GM21786 (cell line): Measurements from ENCODE around the gene TMPRSS12.
"Not testable (repeated sequence)": the region's sequence is repeated elsewhere in the genome, so short reads cannot be mapped to it uniquely, and the experiment has no call there.

ENCODE experiments used
- ATAC-seq: cut with Tn5 transposase; IDR thresholded peaks from one replicate; pipeline ENCODE4 v1.9.1; 2021; ENCODE audit not compliant: unreplicated experiment

TMPRSS12 gene, protein sequence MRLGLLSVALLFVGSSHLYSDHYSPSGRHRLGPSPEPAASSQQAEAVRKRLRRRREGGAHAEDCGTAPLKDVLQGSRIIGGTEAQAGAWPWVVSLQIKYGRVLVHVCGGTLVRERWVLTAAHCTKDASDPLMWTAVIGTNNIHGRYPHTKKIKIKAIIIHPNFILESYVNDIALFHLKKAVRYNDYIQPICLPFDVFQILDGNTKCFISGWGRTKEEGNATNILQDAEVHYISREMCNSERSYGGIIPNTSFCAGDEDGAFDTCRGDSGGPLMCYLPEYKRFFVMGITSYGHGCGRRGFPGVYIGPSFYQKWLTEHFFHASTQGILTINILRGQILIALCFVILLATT

DNA sequence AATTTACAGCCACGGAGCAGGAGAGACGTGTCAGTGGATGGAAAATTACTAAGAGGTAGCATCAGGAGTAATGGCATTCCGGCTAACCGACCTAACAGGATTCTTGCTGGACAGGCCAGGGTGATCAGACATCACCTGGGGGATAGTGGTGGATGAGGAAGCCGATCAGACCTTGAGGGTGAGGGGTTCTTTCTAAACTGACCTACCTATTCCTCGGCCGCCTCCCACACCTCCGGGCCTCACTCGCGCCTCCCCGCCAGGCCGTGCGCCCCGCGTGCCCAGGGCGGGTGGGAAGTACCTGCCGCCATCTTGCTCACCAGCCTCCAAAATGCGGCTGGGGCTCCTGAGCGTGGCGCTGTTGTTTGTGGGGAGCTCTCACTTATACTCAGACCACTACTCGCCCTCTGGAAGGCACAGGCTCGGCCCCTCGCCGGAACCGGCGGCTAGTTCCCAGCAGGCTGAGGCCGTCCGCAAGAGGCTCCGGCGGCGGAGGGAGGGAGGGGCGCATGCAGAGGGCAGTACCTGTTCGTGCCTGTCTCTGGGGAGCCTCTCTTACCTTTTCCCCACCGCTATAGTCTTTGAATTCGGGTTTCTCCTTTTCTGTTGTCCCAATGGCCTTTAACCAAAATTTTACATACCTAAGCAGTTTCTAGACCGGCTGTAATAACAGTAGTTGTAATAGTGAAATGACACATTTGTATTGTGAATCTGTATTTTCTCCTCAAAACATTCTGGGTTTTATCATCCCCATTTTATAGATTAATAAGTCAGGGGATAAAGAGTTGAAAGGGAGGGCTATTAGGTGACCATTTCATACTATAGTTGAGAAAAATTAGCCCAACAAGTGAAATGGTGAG is at the start of gene TMPRSS12:
Gene TMPRSS12, plus strand, starts transcription at position 290 of the 857 bp plus-strand sequence. Its CDS starts 39 bp downstream, at position 329.
- ATAC-seq = no peak

DNA sequence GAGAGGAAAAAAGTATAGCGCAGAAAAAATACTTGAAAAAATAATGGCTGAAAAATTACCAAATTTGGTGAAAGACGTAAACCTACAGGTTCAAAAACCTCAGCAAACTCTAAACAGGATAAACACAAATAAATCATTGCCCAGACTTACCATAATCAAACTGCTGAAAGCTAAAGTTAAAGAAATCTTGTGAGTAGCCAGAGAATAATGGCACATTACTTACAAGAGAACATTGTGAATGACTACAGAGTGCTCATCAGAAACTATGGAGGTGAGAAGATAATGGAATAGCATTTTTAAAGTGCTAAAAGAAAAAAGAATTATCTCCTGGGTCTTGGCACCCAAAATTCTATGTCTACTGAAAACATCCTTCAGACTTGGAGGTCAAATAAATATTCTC is 42.8 kb upstream of the TMPRSS12 start:
- ATAC-seq = no peak

DNA sequence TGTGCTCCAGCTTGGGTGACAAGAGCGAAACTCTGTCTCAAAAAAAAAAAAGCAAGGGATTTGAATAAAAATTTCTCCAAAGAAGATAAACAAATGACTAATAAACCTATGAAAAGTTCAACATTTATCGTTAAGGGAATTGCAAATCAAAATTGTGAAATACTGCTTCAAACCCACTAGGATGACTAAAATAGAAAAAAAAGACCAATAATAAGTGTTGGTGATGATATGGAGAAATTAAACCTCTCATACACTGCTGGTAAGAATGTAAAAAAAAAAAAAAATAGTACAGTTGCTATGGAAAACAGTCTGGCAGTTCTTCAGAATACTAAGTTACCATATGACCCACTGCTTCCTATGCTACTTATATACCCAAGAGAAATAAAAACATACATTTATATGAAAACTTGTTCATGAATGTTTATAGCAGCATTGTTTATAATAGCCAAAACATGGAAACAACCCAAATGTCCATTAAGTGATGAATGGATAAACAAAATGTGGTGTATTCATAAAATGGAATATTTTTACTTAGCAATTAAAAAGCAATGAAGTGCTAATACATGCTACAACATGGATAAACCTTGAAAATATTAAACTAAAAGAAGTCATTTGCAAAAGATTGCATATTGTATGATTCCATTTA is 39.4 kb upstream of the TMPRSS12 start:
- ATAC-seq = no peak

DNA sequence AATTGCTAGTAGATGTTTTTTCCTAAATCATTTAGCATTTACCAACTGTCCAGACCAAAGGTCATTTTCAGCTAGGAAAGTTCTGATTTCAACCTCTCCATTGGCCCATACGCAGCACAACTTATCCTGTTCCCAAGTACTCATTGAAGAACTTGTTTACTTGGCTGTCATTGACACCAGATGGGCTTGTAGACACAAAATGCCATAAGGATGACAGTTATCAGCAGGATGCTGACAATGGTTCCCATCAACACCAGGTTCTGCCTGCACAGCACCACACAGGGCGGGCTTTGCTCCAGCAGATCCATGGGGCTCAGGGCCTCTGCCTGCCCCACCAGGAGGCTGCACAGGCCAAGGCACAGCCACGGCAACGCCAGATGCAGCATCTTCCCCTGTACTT is 36.5 kb upstream of the TMPRSS12 start:
- no peak for ATAC-seq

DNA sequence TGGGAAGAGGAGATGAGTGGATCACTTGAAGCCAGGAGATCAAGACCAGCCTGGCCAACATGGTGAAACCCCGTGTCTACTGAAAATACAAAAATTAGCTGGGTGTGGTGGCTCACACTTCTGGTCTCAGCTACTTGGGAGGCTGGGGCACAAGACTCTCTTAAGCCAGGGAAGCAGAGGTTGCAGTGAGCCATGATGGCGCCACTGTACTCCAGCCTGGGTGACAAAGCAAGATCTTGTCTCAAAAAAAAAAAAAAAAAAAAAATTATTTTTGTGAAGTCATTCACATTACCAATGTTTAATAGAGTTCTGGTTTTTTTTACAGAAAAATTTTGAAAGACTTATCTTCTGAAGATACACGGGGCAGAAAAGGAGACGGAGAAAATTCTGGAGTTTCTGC is 33.6 kb upstream of the TMPRSS12 start:
- ATAC-seq = not testable (repeated sequence)

DNA sequence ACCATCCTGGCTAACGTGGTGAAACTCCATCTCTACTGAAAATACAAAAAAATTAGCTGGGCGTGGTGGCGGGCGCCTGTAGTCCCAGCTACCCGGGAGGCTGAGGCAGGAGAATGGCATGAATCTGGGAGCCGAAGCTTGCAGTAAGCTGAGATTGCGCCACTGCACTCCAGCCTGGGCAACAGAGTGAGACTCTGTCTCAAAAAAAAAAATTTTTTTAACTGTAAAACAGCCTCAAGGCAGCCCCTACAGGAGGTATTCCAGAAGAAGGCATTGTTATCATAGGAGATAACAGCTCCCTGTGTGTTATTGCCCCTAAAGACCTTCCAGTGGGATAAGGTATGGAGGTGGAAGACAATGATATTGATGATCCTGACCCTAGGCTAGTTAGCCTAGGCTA is 27.8 kb upstream of the TMPRSS12 start:
- not testable (repeated sequence) for ATAC-seq

DNA sequence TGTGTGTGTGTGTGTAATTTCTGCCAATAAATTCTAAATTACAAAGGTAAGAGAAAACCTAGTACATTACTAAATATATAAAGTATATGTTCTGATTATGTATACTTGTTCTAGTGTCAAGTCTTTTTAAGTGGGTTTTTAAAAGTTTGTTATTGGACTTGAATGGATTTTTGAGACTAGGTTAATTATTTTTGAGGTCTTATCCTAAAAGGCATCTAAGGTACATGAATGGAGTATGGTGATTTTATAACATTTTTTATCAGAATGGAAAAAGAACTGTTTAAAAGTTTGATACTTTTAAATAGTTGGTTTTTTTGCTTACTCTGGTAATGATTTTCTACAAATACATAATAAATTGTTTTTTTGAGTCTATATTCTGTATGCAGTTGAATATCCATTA is 22.5 kb upstream of the TMPRSS12 start:
- no peak for ATAC-seq

DNA sequence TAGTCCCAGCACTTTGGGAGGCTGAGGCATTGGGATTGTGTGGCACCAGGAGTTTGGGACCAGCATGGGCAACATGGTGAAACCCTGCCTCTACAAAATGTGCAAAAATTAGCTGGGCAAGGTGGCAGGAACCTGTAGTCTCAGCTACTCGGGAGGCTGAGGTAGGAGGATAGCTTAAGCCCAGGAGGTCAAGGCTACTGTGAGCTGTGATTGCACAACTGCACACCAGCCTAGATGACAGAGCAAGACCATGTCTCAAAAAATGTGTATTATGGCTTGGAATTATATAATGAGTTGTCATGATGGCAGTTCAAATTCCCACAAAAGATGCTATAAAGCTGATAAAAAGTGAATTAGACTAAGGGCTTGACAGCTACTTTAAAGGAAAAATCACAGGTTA is 20.6 kb upstream of the TMPRSS12 start:
- no peak for ATAC-seq

DNA sequence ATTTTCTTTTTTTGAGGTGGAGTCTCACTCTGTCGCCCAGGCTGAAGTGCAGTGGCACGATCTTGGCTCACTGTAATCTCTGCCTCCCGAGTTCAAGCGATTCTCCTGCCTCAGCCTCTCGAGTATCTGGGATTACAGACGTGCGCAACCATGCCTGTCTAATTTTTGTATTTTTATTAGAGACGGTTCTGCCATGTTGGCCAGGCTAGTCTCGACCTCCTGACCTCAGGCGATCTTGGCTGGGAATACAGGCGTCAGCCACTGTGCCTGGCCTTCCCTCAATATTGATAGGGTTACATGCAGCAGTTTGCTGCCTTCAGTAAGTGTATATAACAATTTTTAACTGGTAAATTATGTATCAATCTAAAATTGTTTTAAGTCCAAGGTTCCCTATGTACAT is 19.0 kb upstream of the TMPRSS12 start:
- not testable (repeated sequence) for ATAC-seq

DNA sequence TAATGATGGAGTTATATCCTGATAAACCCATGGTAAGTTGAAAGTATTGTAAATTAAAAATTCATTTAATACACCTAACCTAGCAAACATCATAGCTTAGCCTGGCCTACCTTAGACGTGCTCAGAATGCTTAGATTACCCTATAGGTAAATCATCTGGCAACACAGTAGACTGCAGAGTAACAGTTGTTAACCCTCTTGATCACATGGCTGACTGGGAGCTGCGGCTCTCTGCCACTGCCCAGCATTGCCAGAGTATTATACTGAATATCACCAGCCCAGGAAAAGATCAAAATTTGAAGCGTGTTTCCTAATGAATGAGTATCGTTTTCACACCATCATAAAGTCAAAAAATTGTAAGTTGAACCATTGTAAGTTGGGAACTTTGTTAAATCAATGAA is 17.8 kb upstream of the TMPRSS12 start:
- no peak for ATAC-seq

DNA sequence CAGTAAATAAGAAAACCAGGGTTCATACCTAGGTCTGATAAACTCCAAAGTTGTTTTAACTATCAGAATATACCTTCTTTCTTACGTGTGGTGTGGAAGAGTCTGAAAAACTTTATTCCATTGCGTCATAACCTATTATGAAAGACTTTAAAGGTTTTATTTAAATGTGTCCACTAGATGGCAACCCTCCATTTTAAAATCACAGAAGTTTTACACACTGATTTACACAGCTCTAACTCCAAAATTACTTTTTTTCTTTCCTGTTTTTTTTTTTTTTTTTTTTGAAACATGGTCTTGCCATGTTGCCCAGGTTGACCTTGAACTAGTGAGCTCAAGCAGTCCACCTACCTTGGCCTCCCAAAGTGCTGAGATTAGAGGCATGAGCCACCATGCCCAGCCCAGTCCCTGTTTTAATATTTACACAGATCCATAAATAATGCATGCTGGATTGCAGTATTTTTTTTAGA is 17.3 kb upstream of the TMPRSS12 start:
- ATAC-seq = no peak

DNA sequence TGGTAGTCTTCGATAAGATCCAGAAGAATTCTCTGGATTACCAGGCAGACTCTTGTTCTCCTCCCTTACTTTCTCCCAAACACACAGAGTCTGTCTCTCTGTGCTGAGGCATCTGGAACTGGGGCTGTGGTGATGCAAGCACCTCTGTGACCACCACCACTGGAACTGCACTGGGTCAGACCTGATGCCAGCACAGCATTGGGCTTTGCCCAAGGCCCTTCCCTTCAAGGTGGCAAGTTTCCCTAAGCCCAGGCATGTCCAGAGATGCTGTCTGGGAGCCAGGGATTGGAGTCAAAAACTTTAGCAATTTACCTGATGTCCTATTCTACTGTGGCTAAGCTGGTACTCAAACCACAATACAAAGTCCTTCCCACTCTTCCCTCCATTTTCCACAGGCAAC is 14.6 kb upstream of the TMPRSS12 start:
- ATAC-seq = no peak

DNA sequence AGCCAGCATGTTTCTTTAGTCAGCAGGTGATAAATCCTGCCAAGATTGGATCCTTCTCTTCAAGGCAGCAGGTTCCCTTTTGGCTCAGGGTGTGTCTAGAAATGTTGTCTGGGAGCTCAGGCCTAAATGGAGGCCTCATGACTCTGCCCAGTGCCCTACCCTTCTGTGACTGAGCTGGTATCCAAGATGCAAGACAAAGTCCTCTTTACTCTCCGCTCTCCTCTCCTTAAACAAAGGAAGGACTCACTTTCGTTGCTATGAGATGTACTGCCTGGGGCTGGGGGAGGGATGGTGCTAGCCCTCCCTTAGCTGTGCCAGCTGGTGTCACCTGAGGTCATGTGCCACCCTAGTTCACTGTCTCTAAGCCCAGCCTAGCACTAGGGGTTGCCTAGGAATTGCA is 13.8 kb upstream of the TMPRSS12 start:
- no peak for ATAC-seq

DNA sequence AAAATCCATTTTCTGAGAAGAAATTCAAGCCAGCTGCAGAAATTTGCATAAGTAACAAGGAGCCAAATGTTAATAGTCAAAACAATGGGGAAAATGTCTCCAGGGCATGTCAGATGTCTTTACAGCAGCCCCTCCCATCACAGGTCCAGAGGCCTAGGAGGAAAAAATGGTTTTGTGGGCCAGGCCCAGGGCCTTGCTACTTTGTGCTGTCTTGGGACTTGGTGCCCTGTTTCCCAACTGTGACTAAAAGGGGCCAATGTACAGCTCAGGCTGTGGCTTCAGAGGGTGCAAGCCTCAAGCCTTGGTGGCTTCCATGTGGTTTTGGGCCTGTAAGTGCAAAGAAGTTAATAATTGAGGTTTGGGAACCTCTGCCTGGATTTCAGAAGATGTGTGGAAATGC is 8.9 kb upstream of the TMPRSS12 start:
- not testable (repeated sequence) for ATAC-seq

DNA sequence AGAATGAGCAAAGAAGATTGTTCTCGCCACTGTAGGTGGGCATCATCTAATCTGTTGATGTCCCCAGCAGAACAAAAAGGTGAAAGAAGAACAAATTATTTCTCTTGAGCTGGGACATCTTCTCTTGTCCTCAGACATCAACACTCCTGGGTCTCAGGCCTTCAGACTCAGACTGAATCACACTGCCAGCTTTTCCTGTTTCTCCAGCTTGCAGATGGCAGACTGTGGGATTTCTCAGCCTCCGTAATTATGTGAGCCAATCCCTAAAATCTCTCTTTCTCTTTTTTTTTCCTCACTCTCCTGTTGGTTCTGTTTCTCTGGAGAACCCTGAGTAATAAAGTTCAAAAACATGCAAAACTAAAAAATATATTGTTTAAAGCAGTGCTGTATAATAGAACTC is 3.7 kb upstream of the TMPRSS12 start:
- ATAC-seq = no peak

DNA sequence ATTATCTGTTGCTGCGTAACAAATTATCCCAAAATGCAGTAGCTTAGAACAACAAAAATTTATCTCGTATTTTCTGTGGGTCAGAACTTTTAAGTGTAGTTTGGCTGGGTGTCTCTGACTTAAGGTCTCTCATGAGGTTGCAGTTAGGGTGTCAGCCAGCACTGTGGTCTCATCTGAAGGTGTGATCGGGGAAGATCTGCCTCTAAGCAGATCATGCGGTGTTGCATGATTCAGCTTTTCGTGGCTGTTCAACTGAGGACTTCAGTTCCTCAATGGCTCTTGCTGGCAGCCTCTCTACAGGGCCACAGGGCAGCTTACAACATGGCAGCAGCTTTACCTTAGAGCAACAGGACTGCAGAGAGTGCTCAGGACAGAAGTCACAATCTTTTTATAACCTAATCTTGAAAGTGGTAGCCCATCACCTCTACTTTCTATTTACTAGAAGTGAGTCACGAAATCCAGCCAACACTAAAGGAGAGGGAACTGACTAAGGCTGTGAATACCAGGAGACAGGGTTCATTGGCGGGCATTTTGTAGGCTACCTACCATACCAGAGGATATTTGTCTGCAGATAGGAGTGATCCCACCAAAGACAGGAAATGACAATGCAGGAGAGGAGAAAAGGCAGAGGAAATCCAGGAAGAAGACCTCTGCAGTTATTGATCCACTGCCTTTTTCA is 1.8 kb upstream of the TMPRSS12 start:
- ATAC-seq = no peak

DNA sequence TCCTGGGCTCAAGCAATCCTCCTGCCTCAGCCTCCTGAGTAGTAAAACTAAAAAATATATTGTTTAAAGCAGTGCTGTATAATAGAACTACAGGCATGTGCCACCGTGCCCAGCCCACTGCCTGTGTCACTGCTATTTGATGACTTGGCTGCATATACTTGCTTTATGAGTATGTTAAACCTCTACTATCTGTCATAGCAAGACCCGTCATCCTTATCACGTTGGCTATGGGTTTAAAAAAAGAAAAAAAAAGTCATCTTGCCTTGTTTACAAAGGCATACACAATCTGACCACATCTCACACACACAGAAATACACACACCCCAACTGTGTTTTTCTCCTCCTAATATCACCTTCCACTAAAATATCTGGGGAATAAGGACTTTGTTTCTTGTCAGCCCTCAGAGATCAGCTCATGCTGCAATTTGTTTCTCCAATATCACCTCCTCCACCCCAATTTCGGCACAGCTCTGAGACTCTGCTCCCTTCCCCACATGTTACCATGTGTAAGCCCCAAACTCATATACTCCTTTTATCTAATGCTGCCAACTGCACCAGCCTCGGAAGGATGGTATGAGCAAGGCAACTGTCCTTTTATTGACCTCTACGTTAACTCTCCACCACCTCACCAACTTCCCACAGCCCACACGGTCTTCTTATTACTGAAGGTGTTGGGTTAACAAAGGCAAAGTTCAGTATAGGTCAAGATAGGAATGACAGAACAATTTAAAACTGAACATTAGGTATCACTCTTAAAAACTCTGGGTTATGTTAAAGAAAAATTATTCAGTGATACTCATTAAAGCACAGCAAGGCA is 802 bp upstream of the TMPRSS12 start:
- no peak for ATAC-seq

DNA sequence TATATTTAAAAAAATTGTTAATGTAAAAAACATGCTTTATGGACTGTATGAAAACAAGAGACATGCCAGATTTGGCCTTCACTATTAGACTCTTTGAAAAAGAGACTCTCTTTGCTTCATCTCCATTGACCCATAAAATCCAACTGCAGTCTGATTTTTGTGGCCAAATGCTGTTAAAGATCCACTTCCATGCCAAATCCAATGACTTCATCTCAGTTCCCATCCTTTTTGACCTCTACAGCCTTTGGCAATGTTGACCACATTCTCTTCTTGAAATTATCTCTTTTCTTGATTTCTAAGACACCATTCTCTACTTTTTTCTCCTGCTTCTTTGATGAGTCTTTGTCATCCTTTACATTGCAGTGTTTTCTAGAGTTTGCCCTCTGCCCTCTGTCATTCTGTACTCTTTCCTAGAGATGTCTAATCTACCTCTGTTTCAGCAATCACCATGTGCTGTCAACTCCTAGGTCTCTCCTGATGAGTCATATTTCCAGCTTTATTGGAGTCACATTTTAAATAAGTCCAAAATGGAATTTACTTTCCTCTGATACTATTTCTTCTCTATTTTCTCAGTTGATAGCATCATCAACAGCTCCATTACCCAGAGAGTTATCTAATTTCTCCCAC is 2.4 kb downstream of the TMPRSS12 start:
- no peak for ATAC-seq

DNA sequence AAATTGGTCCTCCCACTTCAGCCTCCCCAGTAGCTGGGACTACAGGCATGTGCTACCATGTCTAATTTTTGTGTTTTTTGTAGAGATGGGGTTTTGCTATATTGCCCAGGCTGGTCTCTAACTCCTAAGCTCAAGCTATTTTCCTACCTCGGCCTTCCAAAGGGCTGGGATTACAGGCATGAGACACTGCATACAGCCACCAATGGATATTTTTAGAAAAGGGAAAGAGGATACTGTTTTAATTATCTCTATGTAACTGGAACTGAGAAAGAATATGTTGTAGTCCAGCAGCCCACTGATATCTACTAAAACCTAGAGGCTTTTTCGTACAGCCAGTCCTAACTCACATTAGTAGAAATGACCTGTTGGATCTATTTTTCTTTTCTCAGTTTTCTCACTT is 6.2 kb downstream of the TMPRSS12 start:
- ATAC-seq = no peak

DNA sequence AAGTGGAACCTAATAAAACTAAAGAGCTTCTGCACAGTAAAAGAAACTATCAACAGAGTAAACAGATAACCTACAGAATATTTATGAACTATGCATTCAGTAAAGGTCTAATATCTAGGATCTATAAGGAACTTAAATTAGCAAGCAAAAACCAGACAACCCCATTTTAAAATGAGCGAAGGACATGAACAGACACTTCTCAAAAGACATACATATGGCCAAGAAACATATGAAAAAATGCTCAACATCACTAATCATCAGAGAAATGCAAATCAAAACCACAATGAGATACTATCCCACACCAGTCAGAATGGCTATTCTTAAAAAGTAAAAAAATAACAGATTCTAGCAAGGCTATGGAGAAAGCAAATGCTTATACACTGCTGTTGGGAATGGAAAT is 12.5 kb downstream of the TMPRSS12 start:
- not testable (repeated sequence) for ATAC-seq
